ENCODE measurements around the gene APOBEC2.

The APOBEC2 gene

GRCh38 chr6:41037107-41037900 lies 15.7 kb upstream of the APOBEC2 start:
- no peak for DNase-seq (ENCODE audit: low read depth, low spot score)

DNA sequence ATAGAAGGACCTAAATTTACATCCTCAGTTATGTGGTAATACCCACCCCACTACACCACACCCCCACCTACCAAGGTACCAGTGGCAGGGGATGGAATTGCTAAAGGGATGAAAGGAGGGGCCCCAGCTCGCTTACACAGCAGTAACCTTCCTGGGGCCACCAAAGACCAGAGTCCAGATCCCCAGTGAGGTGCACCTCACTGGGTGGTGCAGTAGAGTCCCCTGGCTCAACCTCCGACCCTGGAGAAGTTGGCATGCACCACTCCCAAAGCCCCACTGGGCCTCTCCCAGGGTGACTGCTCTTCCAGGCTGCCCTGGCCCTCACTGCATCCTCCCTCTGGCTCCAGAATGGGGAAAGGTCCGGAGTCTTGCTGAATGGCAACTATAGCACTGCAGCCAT lies 14.8 kb upstream of the APOBEC2 start:
- no peak for DNase-seq (ENCODE audit: low read depth, low spot score)

DNA sequence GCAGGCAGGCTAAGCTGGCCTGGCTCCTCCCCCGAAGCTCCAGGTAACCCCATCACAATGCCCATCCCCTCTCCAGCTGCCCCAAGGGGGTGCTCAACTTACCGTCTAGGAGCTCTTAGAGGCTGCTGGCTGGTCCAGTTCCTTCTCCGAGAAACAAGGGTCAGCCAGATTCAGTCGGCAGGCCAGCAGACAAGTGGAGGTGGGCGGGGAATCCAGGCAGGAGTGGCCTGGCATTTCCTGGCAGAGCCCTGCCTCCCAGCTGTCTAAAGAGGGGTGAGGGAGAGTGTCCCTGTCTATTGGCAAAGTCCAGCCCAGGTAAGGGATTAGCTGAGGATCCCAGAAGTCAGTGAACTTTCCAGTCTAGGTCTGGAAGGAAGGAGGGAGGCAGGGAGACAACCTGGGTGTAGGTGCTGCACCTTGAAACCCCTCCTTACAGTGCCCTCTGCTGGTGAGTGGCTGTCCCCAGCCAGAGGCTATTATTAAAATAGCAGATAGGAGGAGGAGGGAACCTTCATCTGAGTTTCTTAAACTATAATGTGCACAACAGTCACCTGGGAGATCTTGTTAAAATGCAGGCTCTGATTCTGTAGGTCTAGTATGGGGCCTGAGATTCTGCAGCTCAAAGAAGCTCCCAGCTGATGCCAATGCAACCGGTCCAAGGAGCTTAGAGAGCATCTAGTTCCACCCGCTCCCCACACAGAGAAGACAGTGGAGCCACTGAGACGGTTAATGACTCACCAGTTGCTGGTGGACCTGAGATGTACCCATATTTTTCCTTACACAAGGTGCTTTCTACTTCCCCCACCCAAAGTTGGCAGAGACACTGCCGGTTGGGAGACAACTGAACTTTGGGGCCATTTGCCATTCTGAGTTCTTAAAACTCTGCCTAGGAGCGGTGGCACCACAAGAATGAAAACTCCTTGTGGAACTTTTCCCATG lies 13.7 kb upstream of the APOBEC2 start, which contains the start of gene UNC5CL:
TSS of gene UNC5CL (minus strand) at position 162 of the 939 bp plus-strand sequence. CDS start 4,147 bp downstream, outside the sequence.
- DNase-seq (ENCODE audit: low read depth, low spot score), result peak; percentile 72

DNA sequence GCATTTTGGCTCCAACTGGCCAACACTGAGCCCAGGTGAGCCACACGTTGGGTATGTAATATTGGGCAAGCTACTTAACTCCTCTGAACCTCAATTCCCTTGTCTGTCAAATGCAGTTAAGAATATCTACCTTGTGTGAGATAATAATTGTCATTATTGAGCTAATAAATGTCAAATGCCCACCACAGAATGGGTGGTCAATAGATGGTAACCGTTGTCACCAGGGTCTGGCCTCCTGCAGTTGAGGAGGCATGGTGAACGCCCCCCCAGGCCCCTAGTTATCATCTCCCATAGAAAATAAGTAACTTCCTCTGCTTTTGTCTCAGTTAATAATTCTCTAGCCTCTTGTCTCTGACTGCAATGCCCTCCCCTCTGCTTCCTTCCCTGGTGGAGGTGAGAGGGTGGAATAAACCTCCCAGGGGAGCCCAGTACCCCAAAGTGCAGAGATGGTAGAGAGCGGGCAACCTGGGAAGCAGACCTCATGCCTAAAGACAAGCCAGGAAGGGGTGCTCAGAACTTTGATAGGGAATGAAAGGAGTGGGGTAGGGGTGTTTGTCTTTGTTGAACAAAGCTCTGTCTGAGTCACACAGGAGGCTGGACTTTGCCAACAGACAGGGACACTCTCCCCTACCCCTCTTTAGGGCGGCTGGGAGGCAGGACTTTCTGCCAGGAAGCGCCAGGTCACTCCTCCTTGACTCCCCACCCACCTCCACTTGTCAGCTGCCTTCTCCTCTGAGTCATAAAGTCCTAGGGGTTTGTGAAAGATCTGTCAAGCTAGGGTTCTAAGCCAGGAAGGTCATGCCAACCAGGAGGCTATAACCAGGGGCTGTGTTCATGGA lies 12.7 kb upstream of the APOBEC2 start:
- DNase-seq (ENCODE audit: low read depth, low spot score), result no peak

GRCh38 chr6:41040940-41041536 lies 12.0 kb upstream of the APOBEC2 start:
- DNase-seq (ENCODE audit: low read depth, low spot score), result no peak

DNA sequence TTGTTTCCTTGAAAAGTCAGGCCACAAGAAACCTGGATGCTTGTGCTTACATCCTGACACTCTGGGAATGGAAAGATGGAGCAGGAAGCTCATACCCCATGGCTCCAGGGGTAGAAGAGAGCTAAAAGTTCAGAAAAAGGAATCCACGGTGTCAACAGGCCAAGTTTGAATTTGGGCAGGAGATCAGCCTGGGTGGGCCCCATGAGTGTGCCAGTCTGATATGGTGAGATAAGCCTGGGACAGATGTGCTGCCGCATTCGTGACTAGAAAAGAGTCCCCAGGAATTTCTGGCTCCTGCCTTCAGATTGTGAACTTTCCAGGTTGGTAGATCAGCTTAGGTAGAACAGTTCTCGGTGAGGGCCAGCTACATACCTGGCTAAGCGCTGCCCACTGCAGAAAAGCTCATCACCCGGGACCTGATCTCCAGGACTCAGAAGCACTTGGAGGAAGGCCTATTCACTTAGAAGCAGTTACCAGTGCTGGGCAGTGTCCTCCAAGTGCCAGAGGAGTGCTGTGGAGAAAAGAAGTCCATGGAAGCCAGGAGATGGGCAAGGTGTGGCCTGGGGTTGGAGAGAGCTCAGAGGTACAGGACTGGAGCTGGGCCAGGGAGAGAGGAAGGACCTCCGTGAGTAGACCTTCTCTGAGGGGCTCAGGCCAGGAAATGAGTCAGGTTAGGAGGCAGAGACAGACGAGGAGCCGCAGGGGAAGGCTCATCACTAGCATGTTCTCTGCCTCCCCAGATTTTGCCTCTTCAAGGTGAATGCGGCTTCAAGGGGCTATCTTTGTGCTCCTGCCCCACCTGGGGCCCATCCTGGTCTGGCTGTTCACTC lies 10.6 kb upstream of the APOBEC2 start, which contains the start of gene TSPO2:
TSS of gene TSPO2 (plus strand) at position 242 of the 830 bp plus-strand sequence. CDS start at position 761, 519 bp downstream.
- DNase-seq (ENCODE audit: low read depth, low spot score), result no peak

DNA sequence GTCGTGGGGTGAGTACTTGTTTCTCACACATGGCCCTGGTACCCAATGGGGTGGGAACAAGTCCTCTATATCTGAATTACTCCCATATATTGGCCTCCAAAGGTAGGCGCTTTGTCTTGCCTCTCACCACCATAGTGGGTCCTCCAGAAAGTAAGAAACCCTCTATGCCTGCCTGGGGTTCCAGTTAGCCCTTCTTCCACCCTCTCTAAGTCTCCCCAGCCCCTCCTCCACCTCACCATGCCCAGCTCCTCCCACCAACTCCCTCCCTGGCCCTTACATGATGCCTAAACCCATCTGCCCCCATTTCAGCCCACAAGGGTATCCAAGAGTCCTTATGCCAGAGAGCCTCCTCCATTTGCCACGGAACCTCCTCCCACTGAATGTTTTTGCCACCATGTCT lies 9.9 kb upstream of the APOBEC2 start:
- no peak for DNase-seq (ENCODE audit: low read depth, low spot score)

GRCh38 chr6:41045664-41046063 lies 7.3 kb upstream of the APOBEC2 start:
- DNase-seq (ENCODE audit: low read depth, low spot score), result no peak

DNA sequence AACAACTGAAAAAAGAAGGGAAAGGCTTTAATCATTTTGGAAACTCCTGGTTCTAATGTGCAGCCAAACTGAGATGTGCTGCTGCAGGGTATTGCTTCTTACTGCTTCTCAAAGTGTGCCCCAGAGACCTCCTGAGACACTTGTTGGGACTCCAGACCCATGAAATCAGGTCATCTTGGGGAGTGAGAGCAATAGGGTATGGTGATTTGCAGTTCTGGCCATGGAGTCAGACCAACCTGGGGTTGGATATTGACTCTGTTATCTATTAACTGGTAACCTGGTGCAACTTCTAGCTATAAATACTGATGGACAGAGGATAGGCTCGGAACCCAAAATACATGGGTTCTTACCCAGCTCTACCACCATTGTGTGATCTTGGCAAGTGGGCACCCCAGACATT lies 6.9 kb upstream of the APOBEC2 start:
- DNase-seq (ENCODE audit: low read depth, low spot score), result no peak

DNA sequence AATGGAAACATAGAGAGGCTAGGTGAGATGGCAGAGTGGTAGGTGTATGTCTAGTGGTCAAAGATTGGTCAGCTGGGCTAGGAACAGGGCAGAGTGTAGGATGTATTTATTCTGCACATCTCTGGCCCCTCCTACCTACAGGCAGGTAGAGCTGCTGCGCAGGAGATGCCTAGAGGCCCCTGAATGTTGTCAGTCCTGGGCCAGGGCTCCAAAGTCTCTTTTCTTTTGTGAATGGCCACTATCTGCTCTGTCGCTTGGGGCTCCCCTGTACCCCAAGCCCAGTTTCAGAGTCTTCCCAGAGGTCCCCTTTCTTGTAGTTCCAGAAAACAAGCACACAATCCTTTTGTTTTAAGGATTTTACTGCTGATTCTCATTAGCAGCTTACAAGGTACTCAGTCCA lies 5.7 kb upstream of the APOBEC2 start:
- DNase-seq (ENCODE audit: low read depth, low spot score), result no peak

GRCh38 chr6:41047745-41048732 lies 5.0 kb upstream of the APOBEC2 start:
- DNase-seq (ENCODE audit: low read depth, low spot score), result no peak

- peak; percentile 92 for DNase-seq (ENCODE audit: low read depth, low spot score)
Measured at GRCh38 chr6:41049521-41049920, 3.5 kb upstream of the APOBEC2 start.

GRCh38 chr6:41049955-41050354 lies 3.0 kb upstream of the APOBEC2 start:
- DNase-seq (ENCODE audit: low read depth, low spot score), result no peak

- no peak for DNase-seq (ENCODE audit: low read depth, low spot score)
Measured at GRCh38 chr6:41050536-41050935, 2.5 kb upstream of the APOBEC2 start.

GRCh38 chr6:41051873-41052272 lies 1.1 kb upstream of the APOBEC2 start:
- no peak for DNase-seq (ENCODE audit: low read depth, low spot score)

GRCh38 chr6:41054511-41054910 lies 1.5 kb downstream of the APOBEC2 start:
- DNase-seq (ENCODE audit: low read depth, low spot score), result no peak

DNA sequence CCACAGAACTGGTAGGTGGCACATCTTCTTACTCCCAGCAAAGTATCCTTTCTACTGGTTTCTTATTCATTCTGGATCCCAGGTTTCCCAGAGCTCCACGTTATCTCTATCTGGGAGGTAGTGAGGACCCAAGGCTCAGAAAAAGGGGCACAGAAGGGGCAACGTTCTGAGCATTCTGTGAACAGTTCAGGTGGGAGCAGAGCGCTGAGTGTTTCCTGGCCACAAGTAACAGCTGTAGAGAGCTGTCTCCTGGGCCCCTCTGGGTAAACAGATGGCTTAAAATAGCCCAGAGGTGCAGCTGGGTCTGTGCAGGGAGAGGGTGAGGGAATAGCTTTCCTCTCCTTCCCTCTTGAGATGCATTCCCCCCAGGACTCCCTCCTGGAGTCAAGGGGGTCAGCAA lies 2.1 kb downstream of the APOBEC2 start:
- DNase-seq (ENCODE audit: low read depth, low spot score), result no peak

GRCh38 chr6:41056768-41057490 lies 3.9 kb downstream of the APOBEC2 start:
- DNase-seq (ENCODE audit: low read depth, low spot score), result no peak

Data from ELF-1 (cell line).